Stimulated activated CD8-positive, alpha-beta memory T cell treated with anti-CD3 and anti-CD28 coated beads, Interleukin-7, amount 100 ng/mL, for 4 hours (primary cell): ENCODE results near the gene OR4C3.
"Not testable (repeated sequence)": the region's sequence is repeated elsewhere in the genome, so short reads cannot be mapped to it uniquely, and the experiment has no call there.

ENCODE experiments used
- DNase-seq, 2 donors: peaks; one replicate each; pipeline ENCODE4 v3.0.0-alpha.2; 2020; ENCODE audit warnings: low read depth in 2 of 2

The OR4C3 gene

GRCh38 chr11:48324620-48325019 is at the start of gene OR4C3:
Gene OR4C3, plus strand, starts transcription at chr11:48324920. Its CDS starts 102 bp downstream, at chr11:48325022.
- not testable (repeated sequence) for DNase-seq

- no peak for DNase-seq
Observed at GRCh38 chr11:48305923-48306322, 18.8 kb upstream of the OR4C3 start, which contains the start of gene OR4S1. Gene OR4S1, plus strand, starts transcription at chr11:48306223. Its CDS starts 0 bp downstream, at chr11:48306223.

GRCh38 chr11:48307760-48308386 is 16.8 kb upstream of the OR4C3 start:
- peak; percentile 18 to 52 for DNase-seq

GRCh38 chr11:48313590-48313989 is 11.1 kb upstream of the OR4C3 start:
- DNase-seq: not testable (repeated sequence)

- DNase-seq: not testable (repeated sequence)
Observed at GRCh38 chr11:48319813-48320212, 4.9 kb upstream of the OR4C3 start.

- DNase-seq: no peak
Observed at GRCh38 chr11:48341466-48341865, 16.7 kb downstream of the OR4C3 start.

- not testable (repeated sequence) for DNase-seq
Observed at GRCh38 chr11:48342505-48342904, 17.8 kb downstream of the OR4C3 start.

GRCh38 chr11:48346286-48346685 is 21.6 kb downstream of the OR4C3 start:
- DNase-seq: not testable (repeated sequence)

- no peak for DNase-seq
Observed at GRCh38 chr11:48354013-48354412, 29.3 kb downstream of the OR4C3 start.

- no peak for DNase-seq
Observed at GRCh38 chr11:48354677-48355076, 30.0 kb downstream of the OR4C3 start.

- not testable (repeated sequence) for DNase-seq
Observed at GRCh38 chr11:48361289-48361688, 36.6 kb downstream of the OR4C3 start.

GRCh38 chr11:48366365-48366764 is 41.6 kb downstream of the OR4C3 start, which contains the start of gene OR4C5:
Gene OR4C5, minus strand, starts transcription at chr11:48366465. Its CDS starts 0 bp downstream, at chr11:48366465.
- DNase-seq: no peak
